A673 (cell line): Measurements from ENCODE around the gene TPK1.

Experiments used
- CTCF ChIP-seq: fragments of 300-800, 200-600 bp; sonication (generic); conservative IDR thresholded peaks from 2 replicates; pipeline ENCODE4 v1.5.1; 2017; ENCODE audit warnings: low read depth, mild to moderate bottlenecking, antibody characterized with exemption, low read length, moderate library complexity, mixed read lengths
- EZH2 ChIP-seq: fragments of 200-600 bp; sonication (generic); IDR thresholded peaks from 2 replicates; pipeline ENCODE4 v1.6.1; 2017; ENCODE audit warnings: borderline replicate concordance, low read depth, mild to moderate bottlenecking, mixed read lengths, antibody characterized with exemption, low read length; ENCODE audit not compliant: poor library complexity, severe bottlenecking

DNA sequence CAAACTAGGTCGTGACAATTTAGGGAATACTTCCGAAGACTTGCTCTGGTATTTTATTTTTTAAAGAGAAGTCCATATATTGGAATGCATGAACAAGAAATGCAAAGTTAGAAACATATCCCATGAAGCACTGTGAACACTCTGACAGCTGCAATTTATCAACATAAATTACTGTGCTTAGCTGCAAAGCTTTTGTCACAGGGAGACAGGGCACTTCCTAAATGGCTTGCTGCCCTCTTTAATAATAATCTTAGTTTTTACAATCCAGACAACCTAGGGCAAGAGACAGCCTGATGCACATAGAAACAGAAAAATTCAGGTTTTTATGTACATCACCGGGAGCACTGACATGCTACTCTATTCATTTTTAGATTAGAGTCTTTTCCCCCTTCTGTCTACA is 354.0 kb downstream of the TPK1 start:
- TF ChIP-seq CTCF (no peak), EZH2 (no peak)
